HG03025 (cell line): ENCODE measurements around the gene ANKRD34A.

Experiments
- ATAC-seq: cut with Tn5 transposase; IDR thresholded peaks from one replicate; pipeline ENCODE4 v1.9.1; 2021; ENCODE audit warnings: mild to moderate bottlenecking, moderate library complexity; ENCODE audit not compliant: unreplicated experiment, low FRiP score

Gene ANKRD34A

DNA sequence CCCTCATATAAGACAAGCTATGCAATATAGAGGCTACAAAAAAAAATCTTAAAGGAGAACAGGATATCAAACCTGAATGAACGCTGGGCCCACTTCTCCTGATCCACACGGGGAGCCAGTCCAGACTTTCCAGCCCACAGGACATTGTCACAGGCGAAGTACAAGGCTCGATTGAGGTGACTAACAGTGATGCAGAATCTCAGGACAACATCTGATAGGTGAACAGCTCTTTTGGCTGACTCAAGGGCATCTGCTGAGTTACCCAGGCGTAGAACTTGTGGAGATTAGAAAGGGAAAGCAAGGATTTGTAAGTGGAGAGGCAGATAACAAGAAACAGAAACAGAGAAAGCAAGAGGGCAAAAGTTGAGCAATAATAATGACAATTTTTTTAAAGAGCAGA lies 47.6 kb downstream of the ANKRD34A start:
- ATAC-seq: no peak

DNA sequence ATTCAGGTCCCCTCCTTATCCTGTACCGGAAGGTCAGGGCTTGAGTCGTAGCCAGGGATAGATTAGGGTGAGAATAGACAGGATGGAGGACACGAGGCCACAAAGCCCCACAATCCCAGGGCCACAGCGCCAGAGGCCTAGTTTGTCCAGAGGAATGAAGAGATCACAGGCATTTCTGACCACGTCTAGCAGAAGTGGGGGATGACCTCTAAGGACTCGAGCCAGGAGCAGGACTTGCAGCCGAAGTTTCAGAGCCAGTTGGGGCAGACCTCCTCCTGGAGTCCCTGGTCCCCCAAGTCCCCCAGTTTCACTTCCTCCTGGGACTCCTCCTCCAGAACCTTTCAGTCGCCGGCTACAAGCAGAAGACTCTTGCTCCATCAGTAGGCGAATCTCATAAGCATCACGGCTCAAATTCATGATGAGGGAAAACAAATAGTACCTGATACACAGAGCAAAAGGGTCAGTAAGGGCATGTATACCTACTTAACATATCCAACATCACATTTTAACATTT lies 52.2 kb downstream of the ANKRD34A start:
- ATAC-seq: no peak
